Activated naive CD4-positive, alpha-beta T cell treated with anti-CD3 and anti-CD28 coated beads, Interleukin-2, amount 50 U/mL, for 16 hours (primary cell): ENCODE measurements around the gene SRGAP2.
"Not testable (repeated sequence)": the region's sequence is repeated elsewhere in the genome, so short reads cannot be mapped to it uniquely, and the experiment has no call there.

ENCODE experiments used
- DNase-seq: peaks from one replicate; pipeline ENCODE4 v3.0.0-alpha.2; 2020

The SRGAP2 gene

GRCh38 chr1:206210802-206211201, 7.5 kb downstream of the SRGAP2 start:
- not testable (repeated sequence) for DNase-seq

- not testable (repeated sequence) for DNase-seq
These were observed 12.5 kb downstream of the SRGAP2 start for GRCh38 chr1:206215600-206216392.

GRCh38 chr1:206218285-206218684, 14.9 kb downstream of the SRGAP2 start:
- not testable (repeated sequence) for DNase-seq

GRCh38 chr1:206218765-206219164, 15.4 kb downstream of the SRGAP2 start:
- not testable (repeated sequence) for DNase-seq

- not testable (repeated sequence) for DNase-seq
These were observed 16.4 kb downstream of the SRGAP2 start for GRCh38 chr1:206219514-206220331.

- not testable (repeated sequence) for DNase-seq
These were observed 17.1 kb downstream of the SRGAP2 start for GRCh38 chr1:206220332-206221000.

- DNase-seq: not testable (repeated sequence)
These were observed 18.2 kb downstream of the SRGAP2 start for GRCh38 chr1:206221585-206221984.

- DNase-seq: not testable (repeated sequence)
These were observed 20.9 kb downstream of the SRGAP2 start for GRCh38 chr1:206224190-206224776.

- DNase-seq: not testable (repeated sequence)
These were observed 22.0 kb downstream of the SRGAP2 start for GRCh38 chr1:206225386-206225785.

- not testable (repeated sequence) for DNase-seq
These were observed 23.5 kb downstream of the SRGAP2 start for GRCh38 chr1:206226886-206227285.

GRCh38 chr1:206229286-206229685, 25.9 kb downstream of the SRGAP2 start:
- DNase-seq: not testable (repeated sequence)

- not testable (repeated sequence) for DNase-seq
These were observed 28.6 kb downstream of the SRGAP2 start for GRCh38 chr1:206231989-206232388.

- not testable (repeated sequence) for DNase-seq
These were observed 29.8 kb downstream of the SRGAP2 start for GRCh38 chr1:206232970-206233645.

GRCh38 chr1:206234189-206234916, 31.0 kb downstream of the SRGAP2 start:
- not testable (repeated sequence) for DNase-seq

GRCh38 chr1:206235190-206235589, 31.8 kb downstream of the SRGAP2 start:
- DNase-seq: not testable (repeated sequence)

- DNase-seq: not testable (repeated sequence)
These were observed 36.9 kb downstream of the SRGAP2 start for GRCh38 chr1:206240288-206240687.

GRCh38 chr1:206243335-206243734, 40.0 kb downstream of the SRGAP2 start:
- DNase-seq: not testable (repeated sequence)

GRCh38 chr1:206245479-206245878, 42.1 kb downstream of the SRGAP2 start:
- DNase-seq: not testable (repeated sequence)

- not testable (repeated sequence) for DNase-seq
These were observed 43.0 kb downstream of the SRGAP2 start for GRCh38 chr1:206246129-206246886.

- DNase-seq: not testable (repeated sequence)
These were observed 47.8 kb downstream of the SRGAP2 start for GRCh38 chr1:206250953-206251681.
